Tibial nerve (tissue), 4 donors: ENCODE measurements around the gene RASL10A. TPM values are rescaled to one million over a fixed set of nuclear protein-coding genes. Genes with fewer than 3 reads are reported as not detected.
A peak's percentile ranks its signal among the peaks of the same experiment; 100 is the strongest.

Source experiments
- DNase-seq, 2 donors: peaks; one replicate each; pipeline ENCODE4 v3.0.0-alpha.2; 2019; ENCODE audit warnings: low spot score in 2 of 2
- H3K27ac ChIP-seq, 4 donors: fragments of 200-600 bp; sonication (generic) in 3 of 4; one replicate each; pipeline ENCODE4 v1.5.1; 2017 to 2019; ENCODE audit warnings: mild to moderate bottlenecking in 1 of 4
- H3K27me3 ChIP-seq, 2 donors: fragments of 200-600 bp; sonication (generic) in 1 of 2; one replicate each; pipeline versions ENCODE4 v1.5.1 to v1.6.0; 2017 to 2019
- H3K36me3 ChIP-seq, 3 donors: fragments of 200-600 bp; sonication (generic); one replicate each; pipeline ENCODE4 v1.5.1; 2018 to 2019
- H3K4me1 ChIP-seq, 4 donors: fragments of 200-600 bp; sonication (generic) in 3 of 4; one replicate each; pipeline ENCODE4 v1.5.1; 2017 to 2019
- H3K4me3 ChIP-seq, 4 donors: fragments of 200-600 bp; sonication (generic) in 3 of 4; one replicate each; pipeline ENCODE4 v1.5.1; 2017 to 2019; ENCODE audit warnings: mild to moderate bottlenecking in 1 of 4, moderate library complexity in 1 of 4
- H3K9me3 ChIP-seq, 4 donors: fragments of 200-600 bp; sonication (generic) in 3 of 4; one replicate each; pipeline ENCODE4 v1.5.1; 2017 to 2019
- EP300 ChIP-seq, 2 donors: sonication (generic); formaldehyde crosslinking; IDR thresholded peaks; one replicate each; pipeline ENCODE4 v1.6.1; 2017; ENCODE audit warnings: antibody characterized with exemption in 2 of 2, mild to moderate bottlenecking in 1 of 2
- POLR2A ChIP-seq, 2 donors: fragments of 450-650 bp; IDR thresholded peaks; one replicate each; pipeline ENCODE4 v1.6.1; 2017; ENCODE audit warnings: antibody characterized with exemption in 2 of 2, mild to moderate bottlenecking in 2 of 2, moderate library complexity in 2 of 2
- WGBS, 2 donors: methylation state at CpG; one replicate each; pipeline ENCODE4 v1.1.5; 2018; 5-methylcytosine and 5-hydroxymethylcytosine counted together
- total RNA-seq, 4 donors: library from RNA; depleted of rRNA; stranded (reverse); fragments of >200 nt; gene quantifications; one replicate each; pipeline ENCODE4 v1.1.0, GENCODE V29; 2016
- TF ChIP-seq, protein P1 (sequence below), 5 experiments: fragments of 200-600 bp in 3 of 5; fragments of 450-650 bp in 2 of 5; sonication (generic) in 3 of 5; IDR thresholded peaks; one replicate each; pipeline ENCODE4 v1.5.1; 2016 to 2019; ENCODE audit warnings: antibody characterized with exemption in 5 of 5, mild to moderate bottlenecking in 3 of 5, moderate library complexity in 2 of 5

The RASL10A gene
- total RNA-seq, 4 donors from 2014 or later, result 2.2 to 6.6 (median 3.3) TPM; not detected in 1

DNA sequence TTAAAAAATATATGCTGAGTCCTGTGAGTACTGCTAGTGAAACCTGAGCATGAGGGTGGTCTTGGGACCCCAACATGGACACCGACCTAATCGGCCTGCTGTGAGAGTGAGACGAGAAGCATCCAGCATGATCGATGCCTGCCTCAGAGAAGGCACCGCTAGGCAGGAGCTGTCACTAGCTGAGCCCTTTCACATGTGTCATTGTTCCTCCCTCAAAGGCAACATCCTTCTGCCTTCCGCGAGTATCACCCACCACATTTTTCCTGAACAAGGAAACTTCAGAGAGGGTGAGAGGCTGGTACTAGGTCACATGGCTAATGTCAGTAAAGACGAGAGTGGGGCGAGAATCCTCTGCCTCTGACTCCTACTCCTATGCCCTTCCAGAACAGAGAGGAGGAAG is 37.3 kb upstream of the RASL10A start:
- Histone ChIP-seq H3K9me3 (no peaks in the 10 kb centered on the region), H3K4me1 (no peaks in the 10 kb centered on the region), H3K27me3 (no peaks in the 10 kb centered on the region), H3K27ac (peak overlapping the region in 2 of 4 donors; percentile 50 to 73), H3K4me3 (no peak overlapping the region), H3K36me3 (peaks cover 3 to 100% (median 68%) of the 10 kb centered on the region in 3 donors)
- DNase-seq, result no peak
- 56 to 64% methylated on average over 9 of the region's 9 CpGs for WGBS, 2 donors
- TF ChIP-seq EP300 (IDR thresholded peaks at IDR 0.05) (peak in 1 of 2 donors; percentile 61), POLR2A (IDR thresholded peaks at IDR 0.05) (no peak)
- TF ChIP-seq, protein P1, sequence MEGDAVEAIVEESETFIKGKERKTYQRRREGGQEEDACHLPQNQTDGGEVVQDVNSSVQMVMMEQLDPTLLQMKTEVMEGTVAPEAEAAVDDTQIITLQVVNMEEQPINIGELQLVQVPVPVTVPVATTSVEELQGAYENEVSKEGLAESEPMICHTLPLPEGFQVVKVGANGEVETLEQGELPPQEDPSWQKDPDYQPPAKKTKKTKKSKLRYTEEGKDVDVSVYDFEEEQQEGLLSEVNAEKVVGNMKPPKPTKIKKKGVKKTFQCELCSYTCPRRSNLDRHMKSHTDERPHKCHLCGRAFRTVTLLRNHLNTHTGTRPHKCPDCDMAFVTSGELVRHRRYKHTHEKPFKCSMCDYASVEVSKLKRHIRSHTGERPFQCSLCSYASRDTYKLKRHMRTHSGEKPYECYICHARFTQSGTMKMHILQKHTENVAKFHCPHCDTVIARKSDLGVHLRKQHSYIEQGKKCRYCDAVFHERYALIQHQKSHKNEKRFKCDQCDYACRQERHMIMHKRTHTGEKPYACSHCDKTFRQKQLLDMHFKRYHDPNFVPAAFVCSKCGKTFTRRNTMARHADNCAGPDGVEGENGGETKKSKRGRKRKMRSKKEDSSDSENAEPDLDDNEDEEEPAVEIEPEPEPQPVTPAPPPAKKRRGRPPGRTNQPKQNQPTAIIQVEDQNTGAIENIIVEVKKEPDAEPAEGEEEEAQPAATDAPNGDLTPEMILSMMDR (IDR thresholded peaks at IDR 0.05), result no peak

DNA sequence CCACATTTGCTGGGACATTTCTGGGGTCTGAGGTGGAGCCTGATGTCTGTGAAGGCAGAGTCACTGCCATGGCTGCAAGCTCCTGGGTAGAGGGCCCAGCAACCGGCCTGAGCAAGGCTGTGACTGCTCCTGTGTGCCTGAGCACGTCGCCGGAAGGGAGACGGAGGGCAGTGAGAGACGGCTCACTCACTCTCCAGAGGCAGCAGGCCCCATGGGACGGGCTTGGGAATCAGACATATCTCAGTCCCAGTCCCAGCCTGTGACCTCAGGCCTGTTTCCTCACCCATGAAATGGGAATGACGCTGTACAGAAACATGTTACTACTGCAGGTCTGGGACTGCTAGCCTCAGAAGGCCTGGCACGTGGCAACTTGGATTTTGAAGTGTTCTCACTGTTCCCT is 36.4 kb upstream of the RASL10A start:
- Histone ChIP-seq H3K4me3 (no peak overlapping the region), H3K27me3 (no peaks in the 10 kb centered on the region), H3K4me1 (no peaks in the 10 kb centered on the region), H3K36me3 (peaks cover 3 to 100% (median 67%) of the 10 kb centered on the region in 3 donors), H3K9me3 (no peaks in the 10 kb centered on the region), H3K27ac (peak overlapping the region in 1 of 4 donors; percentile 73)
- 81 to 86% methylated on average over 8 to 9 of the region's 9 CpGs for WGBS, 2 donors
- TF ChIP-seq POLR2A (IDR thresholded peaks at IDR 0.05) (no peak), EP300 (IDR thresholded peaks at IDR 0.05) (no peak)
- TF ChIP-seq, protein P1 (IDR thresholded peaks at IDR 0.05), result no peak
- no peak for DNase-seq

DNA sequence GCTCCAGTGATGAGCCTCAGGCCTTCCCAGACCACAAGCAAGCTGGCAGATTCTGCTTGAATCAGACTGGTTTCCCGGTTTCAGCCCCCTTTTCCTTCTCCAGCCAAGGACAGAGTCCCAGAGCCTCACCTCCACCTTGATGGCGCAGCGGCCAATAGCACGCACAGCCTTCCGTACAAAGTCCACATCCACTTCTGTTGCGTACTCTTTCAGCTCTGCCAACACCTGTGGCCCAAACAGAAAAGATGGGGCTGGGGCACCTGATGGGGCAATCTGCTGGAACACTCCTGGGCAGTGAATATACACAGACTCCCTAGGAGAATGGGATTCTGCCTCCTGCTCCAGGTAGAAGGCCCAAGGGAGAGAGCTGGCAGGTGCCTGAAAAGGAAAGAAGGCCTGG is 35.5 kb upstream of the RASL10A start:
- TF ChIP-seq POLR2A (IDR thresholded peaks at IDR 0.05) (no peak), EP300 (IDR thresholded peaks at IDR 0.05) (no peak)
- TF ChIP-seq, protein P1 (IDR thresholded peaks at IDR 0.05), result no peak
- H3K4me3 ChIP-seq, result no peak overlapping the region
- H3K27me3 ChIP-seq, result no peaks in the 10 kb centered on the region
- no peaks in the 10 kb centered on the region for H3K9me3 ChIP-seq
- no peak for DNase-seq
- no peaks in the 10 kb centered on the region for H3K4me1 ChIP-seq
- 92 to 95% methylated on average over 6 of the region's 6 CpGs for whole genome bisulfite sequencing, 2 donors
- H3K36me3 ChIP-seq, result peaks cover 3 to 100% (median 59%) of the 10 kb centered on the region in 3 donors
- no peak overlapping the region for H3K27ac ChIP-seq

DNA sequence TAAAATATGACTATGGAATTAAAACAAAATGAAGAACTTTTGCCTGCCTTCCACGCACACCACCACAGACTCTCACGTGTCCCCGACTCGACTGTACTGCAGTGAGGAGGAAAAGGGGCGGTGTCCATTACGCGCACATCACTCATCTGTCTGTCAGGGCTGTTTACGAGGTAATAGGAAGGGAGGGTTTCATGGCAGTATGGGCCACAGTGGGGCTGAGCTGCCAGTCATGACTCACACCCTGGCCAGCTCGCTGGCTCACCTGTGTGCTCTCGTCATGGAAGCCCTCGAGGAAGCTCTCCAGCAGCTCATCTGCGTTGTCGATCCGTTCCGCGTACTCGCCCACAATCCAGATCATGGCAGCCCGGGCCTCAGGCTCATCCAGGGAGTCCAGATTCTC is 33.5 kb upstream of the RASL10A start:
- Histone ChIP-seq H3K27me3 (no peaks in the 10 kb centered on the region), H3K9me3 (no peaks in the 10 kb centered on the region), H3K4me1 (no peaks in the 10 kb centered on the region), H3K27ac (no peak overlapping the region), H3K4me3 (no peak overlapping the region), H3K36me3 (peaks cover 3 to 100% (median 41%) of the 10 kb centered on the region in 3 donors)
- no peak for DNase-seq
- WGBS, 2 donors, result 89 to 94% methylated on average over 18 of the region's 18 CpGs
- TF ChIP-seq, protein P1 (IDR thresholded peaks at IDR 0.05), result no peak
- TF ChIP-seq POLR2A (IDR thresholded peaks at IDR 0.05) (no peak), EP300 (IDR thresholded peaks at IDR 0.05) (no peak)

DNA sequence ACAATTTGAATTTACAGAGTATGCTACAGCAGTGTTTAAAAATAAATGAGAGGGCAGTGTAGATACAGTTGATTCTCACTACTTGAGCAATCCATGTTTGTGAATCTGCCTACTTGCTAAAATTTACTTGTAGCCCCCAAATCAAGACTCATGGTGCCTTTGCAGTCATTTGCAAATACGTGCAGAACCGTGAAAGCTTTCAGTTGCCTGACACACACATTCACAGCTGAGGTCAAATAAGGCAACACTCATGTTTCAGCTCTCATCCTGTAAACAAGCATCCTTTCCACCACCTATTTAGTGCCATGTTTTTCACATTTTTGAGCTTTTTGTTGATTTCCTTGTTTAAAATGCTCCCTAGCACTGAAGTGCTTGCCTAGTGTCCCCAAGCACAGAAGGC is 32.5 kb upstream of the RASL10A start:
- Histone ChIP-seq H3K4me1 (no peaks in the 10 kb centered on the region), H3K27me3 (no peaks in the 10 kb centered on the region), H3K27ac (no peak overlapping the region), H3K4me3 (no peak overlapping the region), H3K9me3 (no peaks in the 10 kb centered on the region), H3K36me3 (peaks cover 3 to 100% (median 32%) of the 10 kb centered on the region in 3 donors)
- TF ChIP-seq, protein P1 (IDR thresholded peaks at IDR 0.05), result no peak
- TF ChIP-seq EP300 (IDR thresholded peaks at IDR 0.05) (no peak), POLR2A (IDR thresholded peaks at IDR 0.05) (no peak)
- WGBS, 2 donors, result 87% methylated on average over 2 of the region's 2 CpGs
- no peak for DNase-seq
